ENCODE data around the gene CSTF1.

Gene CSTF1

GRCh38 chr20:56392132-56392880 is at the start of gene CSTF1, which contains the start of gene AURKA:
Gene CSTF1, plus strand, starts transcription at chr20:56392645. Its CDS starts 2,908 bp downstream, at chr20:56395553.
Gene AURKA, minus strand, starts transcription at chr20:56392215. Its CDS starts 4,018 bp downstream, at chr20:56388197.
- DNase-seq, result peak; percentile 89 to 99 (median 97)

DNA sequence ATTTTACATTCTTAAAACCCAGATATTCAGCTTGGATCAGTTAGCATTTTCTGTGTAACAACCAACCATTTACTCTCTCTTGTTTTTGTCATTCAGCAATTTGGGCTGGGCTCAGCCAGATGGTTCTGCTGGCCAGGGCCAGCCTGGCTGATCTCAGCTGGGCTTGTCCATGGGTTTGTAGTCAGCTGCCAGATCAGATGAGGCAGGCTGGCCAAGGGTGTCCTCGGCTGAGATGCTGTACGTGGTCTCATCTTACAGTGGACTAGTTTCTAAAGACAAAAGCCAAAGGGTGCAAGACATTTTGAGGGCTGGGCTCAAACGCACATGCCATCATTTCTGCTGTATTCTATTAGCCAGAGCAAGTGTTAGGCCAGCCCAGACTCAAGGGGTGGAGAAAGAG is 49.7 kb upstream of the CSTF1 start:
- no peak for DNase-seq

GRCh38 chr20:56343861-56344381 is 48.5 kb upstream of the CSTF1 start:
- peak in 34 of 51 donors; percentile 7 to 65 (median 22) for DNase-seq

GRCh38 chr20:56345911-56346310 is 46.5 kb upstream of the CSTF1 start:
- no peak for DNase-seq

GRCh38 chr20:56347628-56348304 is 44.7 kb upstream of the CSTF1 start:
- no peak for DNase-seq

- DNase-seq, result no peak
Observed at GRCh38 chr20:56348305-56348693, 44.1 kb upstream of the CSTF1 start.

DNA sequence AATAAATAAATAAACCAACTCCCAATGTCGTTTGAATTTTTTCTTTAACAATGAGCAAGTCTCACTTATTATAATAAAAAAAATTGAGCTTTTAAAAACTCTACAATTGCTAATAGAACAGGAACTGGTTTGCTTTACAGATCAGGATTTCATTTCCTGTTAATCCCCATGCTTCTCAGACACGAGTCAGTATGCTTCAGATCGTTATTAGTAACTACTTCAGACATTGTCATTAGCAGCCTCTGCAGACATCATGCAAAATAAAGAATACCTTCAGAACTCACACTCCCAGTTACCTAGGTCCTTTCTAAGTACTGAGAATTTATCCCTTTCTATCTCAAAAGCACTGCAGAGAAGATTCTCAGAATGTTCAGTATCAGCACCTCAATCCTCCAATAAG is 43.7 kb upstream of the CSTF1 start:
- no peak for DNase-seq

- DNase-seq, result no peak
Observed at GRCh38 chr20:56350842-56351241, 41.6 kb upstream of the CSTF1 start.

DNA sequence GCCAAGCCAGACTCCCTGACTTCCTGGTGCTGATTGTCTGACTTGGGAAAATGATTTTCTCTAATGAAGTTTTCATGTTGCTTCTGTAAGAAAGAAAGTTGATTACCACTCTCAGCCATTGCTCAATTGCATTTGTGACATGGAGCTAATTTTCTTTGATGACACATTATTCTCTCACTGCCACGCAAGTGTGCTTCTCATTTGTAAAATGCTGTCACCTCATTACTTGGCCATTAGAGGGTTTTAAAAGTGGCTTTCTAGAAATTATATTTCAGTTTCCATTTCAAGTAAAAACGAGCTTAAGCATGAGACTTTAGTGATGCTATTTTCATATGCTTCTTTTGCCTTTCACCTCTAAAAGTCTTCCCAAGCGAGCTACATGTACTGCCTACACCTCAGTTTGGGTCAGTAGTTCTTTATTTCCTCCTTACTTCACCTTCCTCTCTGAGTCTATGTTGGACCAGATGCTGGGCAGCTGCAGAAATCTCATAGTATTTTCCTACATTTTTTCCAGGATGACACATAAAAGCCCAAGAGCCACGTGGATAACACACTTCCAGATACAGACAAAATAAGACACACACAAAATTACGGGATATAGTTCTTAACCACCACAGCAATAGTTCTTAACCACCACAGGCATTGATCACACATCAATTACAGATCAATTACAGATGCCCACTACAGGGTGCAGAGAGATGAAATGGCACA is 39.9 kb upstream of the CSTF1 start:
- no peak for DNase-seq

DNA sequence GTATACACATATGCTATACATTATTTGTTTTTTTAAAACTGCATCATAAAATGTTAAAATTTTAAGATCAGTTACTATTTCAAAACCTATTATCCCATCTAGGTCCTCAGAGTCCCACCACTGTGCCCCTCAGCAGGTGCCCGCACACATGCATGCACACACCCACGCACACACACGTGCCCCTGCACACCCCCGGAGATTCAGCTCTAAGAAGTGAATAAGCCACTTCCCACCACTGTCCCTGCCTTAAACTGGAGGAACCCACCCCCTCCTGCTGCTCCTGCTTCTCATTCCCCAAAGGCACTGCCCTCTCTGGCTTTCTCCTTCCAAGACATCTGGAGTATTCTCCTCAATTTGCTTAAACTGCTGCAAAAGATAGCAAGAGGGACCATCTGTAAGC is 39.1 kb upstream of the CSTF1 start:
- no peak for DNase-seq

DNA sequence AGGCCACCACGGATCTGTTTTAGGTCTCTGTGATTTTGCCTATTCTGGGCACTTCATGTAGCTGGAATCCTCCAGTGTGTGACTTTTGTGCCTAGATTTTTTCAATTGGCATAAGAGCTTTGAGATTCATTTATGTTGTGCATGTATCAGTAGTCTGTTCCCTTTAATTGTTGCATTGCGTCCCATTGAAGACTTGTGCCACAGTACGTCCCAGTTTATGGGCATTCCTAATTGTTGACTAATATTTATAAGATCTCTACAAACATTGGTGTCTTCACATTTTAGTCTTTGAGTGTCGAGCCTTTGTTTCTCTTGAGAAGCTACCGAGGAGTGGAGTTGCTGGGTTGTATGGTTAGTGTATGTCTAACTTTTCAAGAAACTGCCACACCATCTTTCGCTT is 34.4 kb upstream of the CSTF1 start:
- DNase-seq, result no peak

DNA sequence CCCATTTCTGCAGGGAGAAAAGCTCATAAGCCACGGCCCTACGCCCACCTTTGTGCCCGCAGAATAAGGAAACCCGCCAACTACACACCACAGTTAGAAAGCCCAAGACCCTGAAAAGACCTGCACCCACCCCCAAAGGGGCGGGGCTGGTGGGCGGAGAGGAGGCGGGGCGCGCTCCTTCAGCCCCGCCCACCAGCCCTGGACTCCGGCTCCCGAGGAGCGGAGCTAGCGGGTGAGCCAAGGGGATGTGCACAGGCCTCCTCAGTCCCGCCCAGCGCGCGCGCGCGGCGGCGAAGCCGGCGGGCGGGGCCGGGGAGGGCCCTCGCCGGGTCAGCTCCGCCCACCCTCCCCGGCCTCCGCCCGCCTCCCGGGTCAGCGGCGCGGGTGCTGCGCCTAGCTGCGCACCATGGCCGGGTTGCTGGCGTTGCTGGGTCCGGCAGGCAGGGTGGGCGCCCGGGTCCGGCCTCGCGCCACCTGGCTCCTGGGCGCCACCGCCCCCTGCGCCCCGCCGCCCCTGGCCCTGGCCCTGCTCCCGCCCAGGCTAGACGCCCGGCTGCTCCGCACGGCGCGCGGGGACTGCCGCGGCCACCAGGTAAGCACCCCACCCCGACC is 33.7 kb upstream of the CSTF1 start, which contains the start of gene FAM210B:
Gene FAM210B, plus strand, starts transcription at position 375 of the 612 bp plus-strand sequence. Its CDS starts 32 bp downstream, at position 407.
- DNase-seq, result peak in 50 of 51 donors; percentile 27 to 94 (median 79)

DNA sequence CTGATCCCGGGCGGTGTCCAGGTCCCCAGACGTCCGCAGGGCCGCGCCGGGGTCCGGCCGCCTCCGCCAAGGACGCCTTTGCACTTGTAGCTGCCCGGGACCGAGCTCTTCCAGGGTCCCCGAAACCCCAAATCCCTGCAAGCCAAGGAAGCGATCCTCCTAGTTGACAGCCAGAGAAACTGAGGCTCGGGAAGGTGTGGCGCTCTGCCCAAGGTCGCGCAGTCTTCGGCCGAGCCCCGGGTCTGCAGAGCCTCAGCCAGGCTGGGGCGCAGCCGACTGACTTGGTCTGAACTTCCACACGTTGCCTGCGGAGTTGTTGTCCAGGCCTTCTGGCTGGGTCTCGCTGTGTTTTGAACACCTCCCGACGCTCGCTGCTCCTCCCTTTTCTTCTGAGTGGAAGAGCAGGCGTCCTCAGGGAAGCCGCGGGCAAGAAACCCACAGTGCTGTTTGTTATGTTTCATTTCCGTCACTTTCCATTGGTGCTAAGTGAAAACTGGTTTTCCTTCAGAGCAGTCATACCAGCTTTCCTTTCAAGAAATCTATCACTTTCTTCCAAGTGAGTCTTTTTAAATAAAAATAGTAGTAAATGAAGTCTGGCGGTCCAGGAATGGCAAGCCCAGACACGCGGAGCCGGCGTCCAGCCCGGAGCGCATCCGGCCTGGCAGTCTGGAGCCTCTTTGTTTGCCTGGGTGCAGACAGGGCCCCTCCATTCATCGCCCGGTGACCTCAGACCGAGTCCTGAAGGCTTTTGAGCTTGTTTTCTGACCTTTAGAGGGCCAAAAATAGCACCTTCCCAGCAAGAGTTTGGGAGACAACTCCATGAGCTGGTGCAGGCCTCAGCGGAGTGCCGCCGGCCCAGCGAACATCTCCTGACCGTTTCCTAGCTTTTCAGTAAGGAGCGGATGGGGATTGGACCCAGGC is 33.0 kb upstream of the CSTF1 start:
- DNase-seq, result peak in 37 of 51 donors; percentile 7 to 65 (median 34)

- no peak for DNase-seq
Observed at GRCh38 chr20:56360133-56360907, 32.1 kb upstream of the CSTF1 start.

DNA sequence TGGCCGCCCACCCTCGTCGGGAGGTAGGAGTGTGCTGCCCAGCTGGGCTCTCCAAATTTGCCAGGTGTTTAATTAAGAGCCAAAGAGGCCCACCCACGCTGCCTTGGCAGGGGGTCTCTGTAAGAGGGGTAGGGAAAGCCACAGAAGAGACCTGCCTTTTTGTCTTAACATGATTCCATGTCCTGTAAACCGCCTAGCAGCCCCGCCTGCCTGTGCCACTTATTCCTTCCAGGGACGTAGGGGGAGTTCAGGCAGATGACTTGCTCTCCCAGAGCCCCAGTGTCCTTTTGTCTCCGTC is 31.6 kb upstream of the CSTF1 start:
- no peak for DNase-seq

GRCh38 chr20:56361900-56362299 is 30.5 kb upstream of the CSTF1 start:
- DNase-seq, result no peak

DNA sequence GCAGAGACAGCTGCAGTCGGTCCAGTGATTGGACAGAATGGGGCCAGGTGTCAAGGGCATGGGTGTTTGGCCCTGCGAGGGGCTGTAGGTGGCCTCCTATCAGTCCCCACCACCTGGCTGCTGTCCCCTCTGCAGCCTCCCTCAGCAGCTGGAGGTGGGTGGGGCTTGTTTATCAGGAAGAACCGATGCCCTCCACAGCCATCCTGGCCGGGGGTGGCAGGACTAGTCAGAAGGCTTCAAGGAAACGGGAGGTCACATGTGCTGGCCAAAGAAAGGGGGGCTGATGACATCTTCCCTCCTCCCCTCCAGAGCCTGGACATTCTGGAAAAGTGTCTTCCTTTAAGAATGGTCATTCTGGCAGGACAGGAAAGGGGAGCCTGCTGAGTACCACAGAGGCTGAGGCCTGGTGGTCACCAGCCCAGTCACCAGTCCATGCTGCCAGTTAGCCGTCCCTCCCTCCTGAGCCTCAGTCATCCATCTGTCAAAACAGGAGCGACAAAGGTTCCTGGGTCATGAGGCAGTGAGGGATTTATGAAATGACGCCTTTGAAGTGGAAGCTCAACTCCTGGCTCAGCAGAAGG is 29.5 kb upstream of the CSTF1 start:
- DNase-seq, result no peak

DNA sequence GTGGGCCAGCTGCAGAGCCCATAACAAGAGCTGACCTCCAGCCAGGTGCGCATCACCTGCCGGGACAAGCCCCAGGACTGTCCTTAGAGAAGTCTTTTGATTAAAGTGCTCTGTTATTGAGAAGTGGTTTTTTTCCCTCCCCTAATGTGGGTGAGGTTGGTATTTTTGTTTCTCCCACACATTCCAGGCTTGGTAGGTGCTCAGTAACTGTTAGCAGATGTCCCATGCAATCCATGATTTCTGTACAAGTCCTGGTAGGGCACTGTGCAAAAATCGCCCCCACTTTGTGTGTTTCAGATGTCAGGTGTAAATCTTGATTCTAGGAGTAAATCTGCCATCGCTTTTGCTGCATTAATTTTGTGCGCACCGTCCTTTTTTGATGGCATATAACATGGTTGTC is 29.0 kb upstream of the CSTF1 start:
- DNase-seq, result no peak
